ENCODE results near the gene TRAPPC3L.
A peak's percentile ranks its signal among the peaks of the same experiment; 100 is the strongest.

TRAPPC3L gene

DNA sequence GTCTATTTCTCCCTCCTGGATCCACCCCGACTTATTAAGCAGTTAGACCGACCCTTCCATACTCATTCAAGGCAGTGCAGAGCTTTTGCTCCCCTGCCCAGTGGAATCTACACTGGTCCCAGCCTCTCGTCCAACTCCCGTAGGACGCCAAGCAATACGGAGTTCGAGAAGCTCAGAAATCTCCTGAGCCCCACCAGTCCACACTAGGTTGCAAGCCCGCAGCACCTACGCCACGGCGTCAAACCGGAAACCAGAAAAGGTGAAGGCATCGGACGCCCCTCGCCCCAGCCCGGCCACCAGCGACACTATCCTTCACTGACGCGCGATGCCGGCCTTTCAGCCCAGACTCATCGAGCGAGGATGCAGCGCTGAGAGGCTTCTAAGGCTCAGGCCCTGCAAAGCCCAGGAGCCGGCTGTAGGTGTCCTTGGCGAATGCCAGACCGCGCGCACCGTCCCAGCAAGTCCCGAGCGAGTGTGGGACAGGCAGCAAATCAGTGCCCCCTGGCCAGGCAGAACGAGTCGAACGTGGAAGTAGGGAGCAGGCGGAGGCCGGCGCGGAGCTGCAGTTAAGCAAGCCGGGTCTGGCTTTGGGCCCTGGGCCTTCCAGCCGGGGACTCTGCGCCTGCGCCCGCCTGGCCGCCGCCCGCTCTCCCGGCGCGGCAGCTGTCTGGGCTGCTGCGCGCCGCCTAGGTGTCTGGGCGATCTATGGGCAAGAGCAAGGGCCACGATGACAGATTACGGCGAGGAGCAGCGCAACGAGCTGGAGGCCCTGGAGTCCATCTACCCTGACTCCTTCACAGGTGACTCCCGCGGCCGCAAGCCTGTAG lies 25.6 kb upstream of the TRAPPC3L start, which contains the start of gene RWDD1:
Gene RWDD1, plus strand, starts transcription at position 649 of the 827 bp plus-strand sequence. Its CDS starts 79 bp downstream, at position 728.
- H3K36me3 ChIP-seq (ENCODE audit: insufficient read depth, low read length): peaks cover 10% of the 10 kb centered on the region
- no peaks in the 10 kb centered on the region; the same call in 1 of the 2 replicates for H3K27me3 ChIP-seq (ENCODE audit: insufficient read depth, low read length)
- peak within 1 kb of the TSS; percentile 85 for H3K27ac ChIP-seq (ENCODE audit: low read depth, low read length)
- H3K4me1 ChIP-seq (ENCODE audit: insufficient read depth, low read length): 0 out of 2 replicates have a peak, but pooled peaks cover 5% of the 10 kb centered on the region
- under 1% methylated on average over 62 of the region's 62 CpGs for WGBS
- no peaks in the 10 kb centered on the region for H3K9me3 ChIP-seq (ENCODE audit: insufficient read depth, low read depth, low read length)
- H3K4me3 ChIP-seq (ENCODE audit: low read length): peak within 1 kb of the TSS; percentile 89
- peak within 1 kb of the TSS; percentile 92 for H3K9ac ChIP-seq (ENCODE audit: low read depth, low read length)

DNA sequence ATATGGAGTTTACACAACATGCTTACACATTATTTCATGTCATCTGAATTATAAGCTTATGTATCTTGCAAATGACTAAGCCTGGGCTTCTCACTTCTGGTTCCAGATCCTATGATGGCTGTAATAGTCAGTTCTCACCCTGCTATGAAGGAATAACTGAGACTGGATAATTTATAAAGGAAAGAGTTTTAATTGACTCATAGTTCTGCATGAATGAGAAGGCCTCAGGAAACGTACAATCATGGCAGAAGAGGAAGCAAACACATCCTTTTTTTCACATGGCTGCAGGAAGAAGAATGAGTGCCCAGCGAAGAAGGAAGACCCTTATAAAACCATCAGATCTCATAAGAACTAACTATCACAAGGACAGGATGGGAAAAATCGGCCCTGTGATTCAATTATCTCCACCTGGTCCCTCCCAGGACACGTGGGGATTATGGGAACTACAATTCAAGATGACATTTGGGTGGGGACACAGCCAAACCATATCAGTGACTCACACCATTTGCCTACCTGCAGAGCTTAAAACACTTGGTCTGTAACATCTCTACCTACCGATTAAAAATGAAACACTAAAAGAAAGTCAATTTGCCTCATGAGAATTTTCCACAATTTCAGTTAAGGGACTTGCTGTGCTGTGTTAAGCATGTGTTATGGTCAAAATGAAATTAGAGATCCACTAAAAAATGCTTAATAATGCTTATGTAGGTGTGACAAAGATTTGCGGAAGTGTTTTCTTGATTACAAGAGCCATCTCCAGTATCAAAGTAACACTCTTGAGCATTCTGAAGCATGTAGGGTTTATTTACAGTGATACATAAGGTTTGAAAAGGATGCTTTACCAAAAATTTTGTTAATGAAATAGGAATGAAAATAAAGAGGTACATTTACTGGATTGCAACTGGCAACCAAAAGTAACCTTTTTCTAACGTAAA lies 23.6 kb upstream of the TRAPPC3L start:
- WGBS: 76% methylated on average over 7 of the region's 7 CpGs
- peaks cover 3% of the 10 kb centered on the region; the same call in 1 of the 2 replicates for H3K36me3 ChIP-seq (ENCODE audit: insufficient read depth, low read length)
- no peaks in the 10 kb centered on the region; the same call in 1 of the 2 replicates for H3K27me3 ChIP-seq (ENCODE audit: insufficient read depth, low read length)
- H3K9me3 ChIP-seq (ENCODE audit: insufficient read depth, low read depth, low read length): no peaks in the 10 kb centered on the region
- H3K4me3 ChIP-seq (ENCODE audit: low read length): peak overlapping the region; percentile 89; the same call in 1 of the 2 replicates
- H3K9ac ChIP-seq (ENCODE audit: low read depth, low read length): no peak overlapping the region
- 0 out of 2 replicates have a peak, but pooled peaks cover 5% of the 10 kb centered on the region for H3K4me1 ChIP-seq (ENCODE audit: insufficient read depth, low read length)
- H3K27ac ChIP-seq (ENCODE audit: low read depth, low read length): no peak overlapping the region

DNA sequence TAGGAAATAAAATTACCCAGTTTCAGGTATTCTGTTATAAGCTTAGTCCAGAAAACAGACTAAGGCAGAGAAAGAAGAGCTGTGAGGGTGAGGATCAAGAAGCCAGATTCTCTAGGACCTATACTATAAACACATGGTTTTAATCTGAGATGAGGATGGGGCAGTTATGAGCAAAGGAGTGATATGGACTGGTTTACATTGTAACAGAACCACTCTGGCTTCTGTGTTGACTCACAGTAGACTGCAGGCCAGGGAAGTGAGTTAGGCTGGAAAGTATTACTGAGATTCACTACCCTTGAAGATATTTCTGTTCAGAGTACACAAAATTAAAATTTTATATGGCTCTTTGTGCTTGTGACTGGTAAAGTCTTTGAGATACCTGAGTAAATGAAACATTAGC lies 22.6 kb upstream of the TRAPPC3L start:
- no peak overlapping the region for H3K9ac ChIP-seq (ENCODE audit: low read depth, low read length)
- no peaks in the 10 kb centered on the region for H3K9me3 ChIP-seq (ENCODE audit: insufficient read depth, low read depth, low read length)
- H3K4me3 ChIP-seq (ENCODE audit: low read length): no peak overlapping the region
- H3K36me3 ChIP-seq (ENCODE audit: insufficient read depth, low read length): no peaks in the 10 kb centered on the region
- 0 out of 2 replicates have a peak, but pooled peaks cover 5% of the 10 kb centered on the region for H3K4me1 ChIP-seq (ENCODE audit: insufficient read depth, low read length)
- no peaks in the 10 kb centered on the region; the same call in 1 of the 2 replicates for H3K27me3 ChIP-seq (ENCODE audit: insufficient read depth, low read length)
- no peak overlapping the region for H3K27ac ChIP-seq (ENCODE audit: low read depth, low read length)

DNA sequence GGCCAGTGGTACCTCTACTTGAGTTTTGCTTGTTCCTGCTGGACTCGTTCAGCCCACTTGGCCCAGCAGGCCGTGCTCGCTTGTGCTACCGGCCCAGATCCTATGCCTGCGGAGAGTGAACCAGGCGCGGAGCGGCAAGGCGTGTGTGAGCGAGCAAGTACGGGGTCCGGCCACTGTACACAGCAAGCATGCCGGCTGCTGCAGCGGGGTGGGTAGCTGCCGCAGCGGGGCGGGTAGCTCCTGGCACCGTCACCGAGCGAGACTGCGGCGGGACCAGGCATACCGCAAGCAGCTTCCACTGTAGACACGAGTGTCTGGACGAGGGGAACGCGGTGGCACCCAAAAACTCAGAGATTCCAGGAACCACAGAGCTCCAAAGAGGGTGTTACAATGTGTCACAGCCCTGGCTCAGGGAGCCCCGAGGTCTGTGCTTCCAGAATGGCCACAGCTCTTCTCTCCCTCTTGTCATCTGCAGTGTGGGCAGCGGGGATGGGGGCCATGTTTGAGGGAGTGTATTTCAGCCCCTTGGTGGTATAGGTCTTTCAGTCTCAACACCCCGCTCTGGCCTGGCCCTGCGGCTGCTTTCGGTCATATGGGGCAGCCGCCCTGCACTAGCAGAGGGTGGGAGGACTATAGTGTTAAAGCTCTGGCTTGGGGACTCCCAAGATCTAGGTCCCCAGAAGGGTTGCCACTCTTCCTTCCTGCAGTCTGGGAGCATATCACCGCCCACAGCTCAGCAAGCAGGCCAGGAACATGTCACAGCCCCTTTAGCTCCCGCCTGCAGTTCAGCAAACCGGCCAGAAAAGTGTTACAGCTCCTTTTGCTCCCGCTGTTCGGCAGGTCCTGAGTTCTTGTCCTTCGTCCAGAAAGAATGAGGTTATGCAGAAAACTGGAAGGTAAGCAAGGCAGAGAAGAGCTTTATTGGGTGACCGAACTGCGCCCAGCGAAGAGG lies 19.7 kb upstream of the TRAPPC3L start:
- no peak overlapping the region for H3K9ac ChIP-seq (ENCODE audit: low read depth, low read length)

DNA sequence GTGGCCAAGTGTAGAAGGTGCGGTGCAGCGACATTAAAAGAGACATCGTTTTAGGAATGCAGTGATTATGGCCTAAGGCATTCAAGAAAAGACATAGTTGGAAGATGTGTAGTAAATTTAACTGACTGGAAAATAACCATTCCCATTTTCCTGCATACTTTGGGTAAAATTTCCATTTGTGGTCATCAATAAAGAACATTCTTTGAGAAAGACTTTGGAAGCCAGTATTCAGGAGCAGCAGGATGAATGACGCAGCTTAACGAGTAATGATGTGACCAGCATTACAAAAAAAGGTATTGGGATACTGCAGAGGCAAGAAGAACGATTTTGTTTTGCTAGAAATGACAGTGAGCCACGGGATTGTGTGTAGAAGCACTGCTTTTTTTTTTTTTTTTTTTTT lies 18.8 kb upstream of the TRAPPC3L start:
- no peaks in the 10 kb centered on the region for H3K4me1 ChIP-seq (ENCODE audit: insufficient read depth, low read length)
- H3K9ac ChIP-seq (ENCODE audit: low read depth, low read length): no peak overlapping the region
- H3K36me3 ChIP-seq (ENCODE audit: insufficient read depth, low read length): no peaks in the 10 kb centered on the region
- WGBS: 88% methylated on average over 7 of the region's 7 CpGs
- no peak overlapping the region for H3K4me3 ChIP-seq (ENCODE audit: low read length)
- no peak overlapping the region for H3K27ac ChIP-seq (ENCODE audit: low read depth, low read length)
- no peaks in the 10 kb centered on the region for H3K9me3 ChIP-seq (ENCODE audit: insufficient read depth, low read depth, low read length)
- no peaks in the 10 kb centered on the region; the same call in 1 of the 2 replicates for H3K27me3 ChIP-seq (ENCODE audit: insufficient read depth, low read length)

More for the DNA sequence above, 19.7 kb upstream of the TRAPPC3L start:
- Histone ChIP-seq H3K4me3 (ENCODE audit: low read length) (no peak overlapping the region), H3K9me3 (ENCODE audit: insufficient read depth, low read depth, low read length) (no peaks in the 10 kb centered on the region), H3K27ac (ENCODE audit: low read depth, low read length) (no peak overlapping the region), H3K27me3 (ENCODE audit: insufficient read depth, low read length) (no peaks in the 10 kb centered on the region; the same call in 1 of the 2 replicates), H3K36me3 (ENCODE audit: insufficient read depth, low read length) (no peaks in the 10 kb centered on the region), H3K4me1 (ENCODE audit: insufficient read depth, low read length) (0 out of 2 replicates have a peak, but pooled peaks cover 5% of the 10 kb centered on the region)
- 94% methylated on average over 42 of the region's 42 CpGs for WGBS

DNA sequence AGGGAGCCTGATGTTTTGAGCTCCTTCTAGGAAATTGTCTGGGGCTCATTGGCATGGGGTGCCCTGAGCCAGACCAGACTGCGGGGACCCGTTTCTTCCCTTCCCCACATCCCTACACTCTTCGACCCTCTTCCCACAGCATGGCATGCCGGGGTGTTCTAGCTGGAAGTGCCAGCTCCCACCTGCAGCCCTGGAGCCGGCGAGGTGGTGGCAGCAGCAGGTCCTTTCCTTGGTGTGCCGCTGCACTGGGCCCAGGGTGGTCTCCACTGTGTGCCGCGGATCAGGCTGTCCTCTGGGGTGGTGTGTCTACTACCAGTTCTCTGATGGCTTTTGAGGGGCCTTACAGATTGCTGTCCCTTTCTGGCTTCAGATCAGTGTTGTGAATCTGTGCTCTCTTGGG lies 18.3 kb upstream of the TRAPPC3L start:
- H3K27me3 ChIP-seq (ENCODE audit: insufficient read depth, low read length): no peaks in the 10 kb centered on the region; the same call in 1 of the 2 replicates
- H3K36me3 ChIP-seq (ENCODE audit: insufficient read depth, low read length): no peaks in the 10 kb centered on the region
- 93% methylated on average over 9 of the region's 9 CpGs for WGBS
- H3K27ac ChIP-seq (ENCODE audit: low read depth, low read length): no peak overlapping the region
- H3K4me3 ChIP-seq (ENCODE audit: low read length): no peak overlapping the region
- no peaks in the 10 kb centered on the region for H3K9me3 ChIP-seq (ENCODE audit: insufficient read depth, low read depth, low read length)
- no peaks in the 10 kb centered on the region for H3K4me1 ChIP-seq (ENCODE audit: insufficient read depth, low read length)
- H3K9ac ChIP-seq (ENCODE audit: low read depth, low read length): no peak overlapping the region

DNA sequence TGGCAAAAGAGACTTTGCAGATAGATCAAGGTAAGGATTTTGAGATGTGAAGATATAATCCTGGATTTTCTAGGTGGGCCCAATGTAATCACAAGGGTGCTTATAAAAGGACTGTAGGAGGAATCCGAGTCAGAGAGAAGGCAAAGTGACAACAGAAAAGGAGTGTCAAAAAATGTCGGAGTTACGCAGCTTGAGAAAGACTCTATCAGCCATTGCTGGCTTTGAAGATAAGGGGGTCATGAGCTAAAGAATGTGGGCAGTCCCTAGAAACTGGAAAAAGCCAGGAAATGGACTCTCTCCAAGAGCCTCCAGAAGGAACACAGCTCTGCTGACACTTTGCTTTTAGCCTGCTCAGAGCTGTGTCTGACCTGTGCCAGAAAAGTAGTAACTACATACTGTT lies 17.1 kb upstream of the TRAPPC3L start:
- Histone ChIP-seq H3K27ac (ENCODE audit: low read depth, low read length) (no peak overlapping the region), H3K27me3 (ENCODE audit: insufficient read depth, low read length) (no peaks in the 10 kb centered on the region; the same call in 1 of the 2 replicates), H3K9ac (ENCODE audit: low read depth, low read length) (no peak overlapping the region), H3K9me3 (ENCODE audit: insufficient read depth, low read depth, low read length) (no peaks in the 10 kb centered on the region), H3K4me1 (ENCODE audit: insufficient read depth, low read length) (no peaks in the 10 kb centered on the region), H3K4me3 (ENCODE audit: low read length) (no peak overlapping the region), H3K36me3 (ENCODE audit: insufficient read depth, low read length) (no peaks in the 10 kb centered on the region)
- WGBS: 70% methylated on average over 3 of the region's 3 CpGs

DNA sequence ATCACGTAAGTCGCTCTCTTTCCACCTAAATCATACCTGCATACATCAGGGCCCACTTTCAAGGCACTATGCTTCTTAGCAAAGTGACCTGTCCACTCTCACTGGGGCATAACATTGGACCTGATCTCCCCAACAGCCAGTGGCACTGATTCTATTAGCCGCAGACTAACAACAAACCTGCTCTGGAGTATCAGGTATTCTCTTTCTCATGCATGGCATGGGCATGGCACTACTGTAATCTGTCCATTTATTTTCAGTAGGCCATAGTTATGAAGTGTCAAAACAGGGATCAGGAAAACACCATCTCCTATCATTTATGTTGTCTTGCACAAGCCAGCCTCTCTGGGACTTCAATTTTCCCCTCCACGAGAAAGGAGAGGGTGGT lies 16.5 kb upstream of the TRAPPC3L start:
- H3K4me3 ChIP-seq (ENCODE audit: low read length): no peak overlapping the region
- H3K4me1 ChIP-seq (ENCODE audit: insufficient read depth, low read length): no peaks in the 10 kb centered on the region
- H3K27ac ChIP-seq (ENCODE audit: low read depth, low read length): no peak overlapping the region
- no peaks in the 10 kb centered on the region for H3K36me3 ChIP-seq (ENCODE audit: insufficient read depth, low read length)
- no peaks in the 10 kb centered on the region for H3K27me3 ChIP-seq (ENCODE audit: insufficient read depth, low read length)
- 96% methylated on average over 3 of the region's 4 CpGs for WGBS
- H3K9me3 ChIP-seq (ENCODE audit: insufficient read depth, low read depth, low read length): no peaks in the 10 kb centered on the region
- H3K9ac ChIP-seq (ENCODE audit: low read depth, low read length): no peak overlapping the region

DNA sequence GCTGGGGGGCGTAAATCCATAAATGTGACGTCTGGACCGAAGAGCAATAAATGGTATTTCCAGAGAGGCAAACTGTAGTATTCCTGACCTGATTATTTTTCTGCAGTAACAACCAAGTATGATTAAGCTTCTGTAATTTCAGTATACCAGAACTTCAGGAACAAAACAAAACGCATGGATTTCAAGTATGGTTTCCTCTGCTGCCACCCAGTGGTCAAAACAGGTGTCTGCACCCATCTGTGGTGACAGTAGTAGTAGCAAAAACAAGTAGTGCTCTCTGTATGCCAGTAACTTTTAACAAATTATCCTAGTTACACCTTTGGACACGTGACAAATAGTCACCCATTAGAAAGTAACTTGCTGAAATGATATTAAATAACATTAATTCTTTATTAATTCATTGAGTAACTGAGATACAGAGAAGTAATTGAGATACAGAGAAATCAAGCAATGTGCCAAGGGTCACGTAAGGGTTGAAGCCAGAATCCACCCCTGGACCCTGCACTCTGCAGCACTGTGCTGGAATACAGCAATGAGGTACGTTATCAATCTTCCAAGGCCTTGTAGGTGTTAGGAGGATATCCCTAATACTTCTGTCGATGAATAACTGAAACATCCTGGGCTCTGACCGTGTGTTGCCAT lies 16.0 kb upstream of the TRAPPC3L start:
- H3K4me3 ChIP-seq (ENCODE audit: low read length): no peak overlapping the region
- H3K4me1 ChIP-seq (ENCODE audit: insufficient read depth, low read length): no peaks in the 10 kb centered on the region
- H3K27ac ChIP-seq (ENCODE audit: low read depth, low read length): no peak overlapping the region
- H3K36me3 ChIP-seq (ENCODE audit: insufficient read depth, low read length): no peaks in the 10 kb centered on the region
- no peaks in the 10 kb centered on the region for H3K9me3 ChIP-seq (ENCODE audit: insufficient read depth, low read depth, low read length)
- H3K9ac ChIP-seq (ENCODE audit: low read depth, low read length): no peak overlapping the region
- no peaks in the 10 kb centered on the region for H3K27me3 ChIP-seq (ENCODE audit: insufficient read depth, low read length)
- 61% methylated on average over 8 of the region's 9 CpGs for WGBS

DNA sequence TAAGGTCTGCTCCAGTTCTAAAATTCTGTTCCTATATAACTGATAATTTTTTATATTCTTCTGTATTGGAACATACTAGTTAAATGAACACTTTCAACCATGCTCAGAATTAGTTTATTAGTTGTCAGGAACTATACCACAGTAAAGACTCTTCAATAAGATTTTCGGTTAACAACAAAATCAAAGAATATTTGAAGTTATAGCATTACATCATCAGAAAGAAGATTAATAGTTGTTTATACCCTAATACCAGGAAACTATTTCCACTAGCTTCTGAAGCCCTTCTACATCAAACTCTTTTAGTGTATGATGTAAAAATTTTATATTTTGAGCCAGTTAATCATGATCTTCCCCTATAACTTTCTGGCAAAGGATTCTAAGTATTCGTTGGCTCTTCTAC lies 14.6 kb upstream of the TRAPPC3L start:
- no peak overlapping the region for H3K4me3 ChIP-seq (ENCODE audit: low read length)
- 100% methylated on average over 1 of the region's 2 CpGs for WGBS
- H3K36me3 ChIP-seq (ENCODE audit: insufficient read depth, low read length): no peaks in the 10 kb centered on the region
- H3K9ac ChIP-seq (ENCODE audit: low read depth, low read length): no peak overlapping the region
- H3K27ac ChIP-seq (ENCODE audit: low read depth, low read length): no peak overlapping the region
- no peaks in the 10 kb centered on the region for H3K4me1 ChIP-seq (ENCODE audit: insufficient read depth, low read length)
- no peaks in the 10 kb centered on the region for H3K9me3 ChIP-seq (ENCODE audit: insufficient read depth, low read depth, low read length)
- no peaks in the 10 kb centered on the region for H3K27me3 ChIP-seq (ENCODE audit: insufficient read depth, low read length)

Measured in HUES64 (cell line).